ENCODE data around the gene GPD2.

GPD2 gene

GRCh38 chr2:156476850-156477206 is 40.6 kb downstream of the GPD2 start:
- H3K27me3 ChIP-seq (ENCODE audit: insufficient read depth, insufficient read length), result no peaks in the 10 kb centered on the region
- no peak for TF ChIP-seq YY1 (IDR thresholded peaks at IDR 0.05; ENCODE audit: insufficient read depth, insufficient read length)
- TF ChIP-seq ZNF274 (IDR thresholded peaks at IDR 0.05; ENCODE audit: low read depth, low read length), result no peak
- no peak for TF ChIP-seq SUZ12 (IDR thresholded peaks at IDR 0.05; ENCODE audit: extremely low read depth, insufficient read depth, insufficient read length)
- H3K4me3 ChIP-seq (ENCODE audit: insufficient read length, low read depth), result no peak overlapping the region
- H3K9ac ChIP-seq (ENCODE audit: insufficient read length, low read depth), result no peak overlapping the region
- H3K9me3 ChIP-seq (ENCODE audit: insufficient read depth, low read length), result no peaks in the 10 kb centered on the region
- no peak for DNase-seq (ENCODE audit: low read depth, low spot score)
- H3K4me1 ChIP-seq (ENCODE audit: insufficient read depth, insufficient read length), result no peaks in the 10 kb centered on the region
- H3K36me3 ChIP-seq (ENCODE audit: insufficient read depth, insufficient read length, low read length), result peaks cover 14% of the 10 kb centered on the region

- no peaks in the 10 kb centered on the region for H3K9me3 ChIP-seq (ENCODE audit: insufficient read depth, low read length)
- no peaks in the 10 kb centered on the region for H3K27me3 ChIP-seq (ENCODE audit: insufficient read depth, insufficient read length)
- TF ChIP-seq YY1 (IDR thresholded peaks at IDR 0.05; ENCODE audit: insufficient read depth, insufficient read length), result no peak
- H3K9ac ChIP-seq (ENCODE audit: insufficient read length, low read depth), result no peak overlapping the region
- peaks cover 14% of the 10 kb centered on the region for H3K36me3 ChIP-seq (ENCODE audit: insufficient read depth, insufficient read length, low read length)
- H3K4me1 ChIP-seq (ENCODE audit: insufficient read depth, insufficient read length), result no peaks in the 10 kb centered on the region
- DNase-seq (ENCODE audit: low read depth, low spot score), result no peak
- H3K4me3 ChIP-seq (ENCODE audit: insufficient read length, low read depth), result no peak overlapping the region
Measured at GRCh38 chr2:156480376-156480775, 44.2 kb downstream of the GPD2 start.

- H3K27me3 ChIP-seq (ENCODE audit: insufficient read depth, insufficient read length), result no peaks in the 10 kb centered on the region
- DNase-seq (ENCODE audit: low read depth, low spot score), result no peak
- H3K4me3 ChIP-seq (ENCODE audit: insufficient read length, low read depth), result no peak overlapping the region
- peaks cover 14% of the 10 kb centered on the region for H3K36me3 ChIP-seq (ENCODE audit: insufficient read depth, insufficient read length, low read length)
- no peak for TF ChIP-seq YY1 (IDR thresholded peaks at IDR 0.05; ENCODE audit: insufficient read depth, insufficient read length)
- TF ChIP-seq ZNF274 (IDR thresholded peaks at IDR 0.05; ENCODE audit: low read depth, low read length), result no peak
- TF ChIP-seq SUZ12 (IDR thresholded peaks at IDR 0.05; ENCODE audit: extremely low read depth, insufficient read depth, insufficient read length), result no peak
- H3K9ac ChIP-seq (ENCODE audit: insufficient read length, low read depth), result no peak overlapping the region
- H3K4me1 ChIP-seq (ENCODE audit: insufficient read depth, insufficient read length), result no peaks in the 10 kb centered on the region
- H3K9me3 ChIP-seq (ENCODE audit: insufficient read depth, low read length), result no peaks in the 10 kb centered on the region
Measured at GRCh38 chr2:156481312-156481711, 45.1 kb downstream of the GPD2 start.

- Histone ChIP-seq H3K36me3 (ENCODE audit: insufficient read depth, insufficient read length, low read length) (peaks cover 9% of the 10 kb centered on the region), H3K4me3 (ENCODE audit: insufficient read length, low read depth) (no peak overlapping the region), H3K9ac (ENCODE audit: insufficient read length, low read depth) (no peak overlapping the region), H3K4me1 (ENCODE audit: insufficient read depth, insufficient read length) (no peaks in the 10 kb centered on the region), H3K9me3 (ENCODE audit: insufficient read depth, low read length) (no peaks in the 10 kb centered on the region), H3K27me3 (ENCODE audit: insufficient read depth, insufficient read length) (no peaks in the 10 kb centered on the region)
- DNase-seq (ENCODE audit: low read depth, low spot score), result no peak
- TF ChIP-seq YY1 (IDR thresholded peaks at IDR 0.05; ENCODE audit: insufficient read depth, insufficient read length) (no peak), SUZ12 (IDR thresholded peaks at IDR 0.05; ENCODE audit: extremely low read depth, insufficient read depth, insufficient read length) (no peak)
Measured at GRCh38 chr2:156483741-156484173, 47.6 kb downstream of the GPD2 start.

GRCh38 chr2:156486147-156486546 is 50.0 kb downstream of the GPD2 start:
- no peaks in the 10 kb centered on the region for H3K27me3 ChIP-seq (ENCODE audit: insufficient read depth, insufficient read length)
- no peak overlapping the region for H3K4me3 ChIP-seq (ENCODE audit: insufficient read length, low read depth)
- H3K9ac ChIP-seq (ENCODE audit: insufficient read length, low read depth), result no peak overlapping the region
- H3K9me3 ChIP-seq (ENCODE audit: insufficient read depth, low read length), result no peaks in the 10 kb centered on the region
- TF ChIP-seq YY1 (IDR thresholded peaks at IDR 0.05; ENCODE audit: insufficient read depth, insufficient read length) (no peak), SUZ12 (IDR thresholded peaks at IDR 0.05; ENCODE audit: extremely low read depth, insufficient read depth, insufficient read length) (no peak), ZNF274 (IDR thresholded peaks at IDR 0.05; ENCODE audit: low read depth, low read length) (no peak)
- H3K4me1 ChIP-seq (ENCODE audit: insufficient read depth, insufficient read length), result no peaks in the 10 kb centered on the region
- no peaks in the 10 kb centered on the region for H3K36me3 ChIP-seq (ENCODE audit: insufficient read depth, insufficient read length, low read length)
- DNase-seq (ENCODE audit: low read depth, low spot score), result no peak

GRCh38 chr2:156486614-156487013 is 50.4 kb downstream of the GPD2 start:
- no peaks in the 10 kb centered on the region for H3K9me3 ChIP-seq (ENCODE audit: insufficient read depth, low read length)

GRCh38 chr2:156489195-156489594 is 53.0 kb downstream of the GPD2 start:
- no peaks in the 10 kb centered on the region for H3K4me1 ChIP-seq (ENCODE audit: insufficient read depth, insufficient read length)
- H3K27me3 ChIP-seq (ENCODE audit: insufficient read depth, insufficient read length), result no peaks in the 10 kb centered on the region
- DNase-seq (ENCODE audit: low read depth, low spot score), result no peak
- no peaks in the 10 kb centered on the region for H3K36me3 ChIP-seq (ENCODE audit: insufficient read depth, insufficient read length, low read length)
- H3K9me3 ChIP-seq (ENCODE audit: insufficient read depth, low read length), result no peaks in the 10 kb centered on the region
- no peak overlapping the region for H3K4me3 ChIP-seq (ENCODE audit: insufficient read length, low read depth)
- TF ChIP-seq YY1 (IDR thresholded peaks at IDR 0.05; ENCODE audit: insufficient read depth, insufficient read length) (no peak), SUZ12 (IDR thresholded peaks at IDR 0.05; ENCODE audit: extremely low read depth, insufficient read depth, insufficient read length) (no peak), ZNF274 (IDR thresholded peaks at IDR 0.05; ENCODE audit: low read depth, low read length) (no peak)
- H3K9ac ChIP-seq (ENCODE audit: insufficient read length, low read depth), result no peak overlapping the region

More at GRCh38 chr2:156486614-156487013, 50.4 kb downstream of the GPD2 start:
- no peak for TF ChIP-seq YY1 (IDR thresholded peaks at IDR 0.05; ENCODE audit: insufficient read depth, insufficient read length)
- no peak for TF ChIP-seq ZNF274 (IDR thresholded peaks at IDR 0.05; ENCODE audit: low read depth, low read length)
- TF ChIP-seq SUZ12 (IDR thresholded peaks at IDR 0.05; ENCODE audit: extremely low read depth, insufficient read depth, insufficient read length), result no peak
- DNase-seq (ENCODE audit: low read depth, low spot score), result no peak
- H3K4me1 ChIP-seq (ENCODE audit: insufficient read depth, insufficient read length), result no peaks in the 10 kb centered on the region
- H3K36me3 ChIP-seq (ENCODE audit: insufficient read depth, insufficient read length, low read length), result no peaks in the 10 kb centered on the region
- no peak overlapping the region for H3K4me3 ChIP-seq (ENCODE audit: insufficient read length, low read depth)
- no peak overlapping the region for H3K9ac ChIP-seq (ENCODE audit: insufficient read length, low read depth)
- no peaks in the 10 kb centered on the region for H3K27me3 ChIP-seq (ENCODE audit: insufficient read depth, insufficient read length)

Data from NT2/D1 (cell line).